ENCODE results near the gene SLC25A10.

SLC25A10 gene

GRCh38 chr17:81683584-81684441 lies 28.3 kb upstream of the SLC25A10 start, which contains the start of the genes ARL16 and HGS:
TSS of gene ARL16 (minus strand) at chr17:81683797. CDS start at chr17:81683753, 44 bp downstream.
TSS of gene HGS (plus strand) at chr17:81684011. CDS start at chr17:81684067, 56 bp downstream.
- Histone ChIP-seq H3K27me3 (ENCODE audit: insufficient read depth, low read depth, severe bottlenecking) (no peaks in the 10 kb centered on the region), H3K36me3 (peaks cover 66% of the 10 kb centered on the region), H3K9me3 (ENCODE audit: severe bottlenecking) (no peaks in the 10 kb centered on the region), H3K27ac (peak within 1 kb of the TSS; percentile 84), H3K4me3 (ENCODE audit: low read depth, low read length) (peak within 1 kb of the TSS; percentile 97)
- TF ChIP-seq CTCF (IDR thresholded peaks at IDR 0.05; ENCODE audit: low read depth, low read length) = no peak
- peak; percentile 99 for DNase-seq

GRCh38 chr17:81684442-81684911 lies 27.6 kb upstream of the SLC25A10 start:
- no peaks in the 10 kb centered on the region for H3K9me3 ChIP-seq (ENCODE audit: severe bottlenecking)
- peak overlapping the region; percentile 97 for H3K4me3 ChIP-seq (ENCODE audit: low read depth, low read length)
- H3K27ac ChIP-seq = peak overlapping the region; percentile 70
- H3K27me3 ChIP-seq (ENCODE audit: insufficient read depth, low read depth, severe bottlenecking) = no peaks in the 10 kb centered on the region
- no peak for DNase-seq
- no peak for TF ChIP-seq CTCF (IDR thresholded peaks at IDR 0.05; ENCODE audit: low read depth, low read length)
- peaks cover 73% of the 10 kb centered on the region for H3K36me3 ChIP-seq

- no peaks in the 10 kb centered on the region for H3K27me3 ChIP-seq (ENCODE audit: insufficient read depth, low read depth, severe bottlenecking)
- no peak for TF ChIP-seq CTCF (IDR thresholded peaks at IDR 0.05; ENCODE audit: low read depth, low read length)
- peaks cover 79% of the 10 kb centered on the region for H3K36me3 ChIP-seq
- DNase-seq = no peak
- H3K27ac ChIP-seq = no peak overlapping the region
- H3K4me3 ChIP-seq (ENCODE audit: low read depth, low read length) = no peak overlapping the region; the same call in 1 of the 2 replicates
- H3K9me3 ChIP-seq (ENCODE audit: severe bottlenecking) = no peaks in the 10 kb centered on the region
Measured at GRCh38 chr17:81685108-81685507, 27.0 kb upstream of the SLC25A10 start.

GRCh38 chr17:81686614-81687013 lies 25.5 kb upstream of the SLC25A10 start:
- peaks cover 84% of the 10 kb centered on the region for H3K36me3 ChIP-seq
- no peak for DNase-seq
- no peaks in the 10 kb centered on the region for H3K27me3 ChIP-seq (ENCODE audit: insufficient read depth, low read depth, severe bottlenecking)
- H3K9me3 ChIP-seq (ENCODE audit: severe bottlenecking) = no peaks in the 10 kb centered on the region
- no peak for TF ChIP-seq CTCF (IDR thresholded peaks at IDR 0.05; ENCODE audit: low read depth, low read length)
- no peak overlapping the region for H3K27ac ChIP-seq
- no peak overlapping the region for H3K4me3 ChIP-seq (ENCODE audit: low read depth, low read length)

- H3K27ac ChIP-seq = no peak overlapping the region
- H3K27me3 ChIP-seq (ENCODE audit: insufficient read depth, low read depth, severe bottlenecking) = no peaks in the 10 kb centered on the region
- H3K4me3 ChIP-seq (ENCODE audit: low read depth, low read length) = no peak overlapping the region
- no peaks in the 10 kb centered on the region for H3K9me3 ChIP-seq (ENCODE audit: severe bottlenecking)
- DNase-seq = no peak
- peaks cover 87% of the 10 kb centered on the region for H3K36me3 ChIP-seq
- no peak for TF ChIP-seq CTCF (IDR thresholded peaks at IDR 0.05; ENCODE audit: low read depth, low read length)
Measured at GRCh38 chr17:81687770-81688541, 24.1 kb upstream of the SLC25A10 start.
